Posterior cingulate gyrus (tissue), 11 donors: ENCODE measurements around the gene CPHXL.

Experiments used
- DNase-seq, 10 donors: peaks; one replicate each; pipeline versions ENCODE4 v3.0.0 to v3.0.0-alpha.2; 2020 to 2021; ENCODE audit warnings: mixed read lengths in 3 of 10
- intact Hi-C: fragments of 100-400 bp; cut with DNase I; formaldehyde crosslinking; loops from one replicate; pipeline ENCODE4 v1.15.1; 2023

CPHXL gene

DNA sequence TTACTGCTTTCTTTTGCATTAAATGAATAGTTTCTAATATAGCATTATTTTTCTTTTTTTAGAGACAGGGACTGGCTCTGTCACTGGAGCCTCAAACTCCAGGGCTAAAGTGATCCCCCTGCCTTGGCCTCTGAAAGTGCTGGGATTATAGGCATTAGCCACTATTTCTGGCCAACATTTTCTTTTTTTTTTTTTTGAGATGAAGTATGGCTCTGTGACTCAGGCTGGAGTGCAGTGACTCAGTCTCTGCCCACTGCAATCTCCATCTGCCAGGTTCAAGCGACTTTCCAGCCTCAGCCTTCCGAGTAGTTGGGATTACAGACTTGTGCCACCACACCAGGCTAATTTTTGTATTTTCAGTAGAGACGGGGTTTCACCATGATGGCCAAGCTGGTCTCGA, 23.0 kb downstream of the CPHXL start:
- intact Hi-C loops = no loop called here
- DNase-seq = no peak

GRCh38 chr16:75702242-75702641, 24.0 kb downstream of the CPHXL start:
- DNase-seq = no peak
- intact Hi-C loops = no loop called here

- intact Hi-C loops = no loop called here
- DNase-seq = no peak
Measured at GRCh38 chr16:75701361-75701760, 24.9 kb downstream of the CPHXL start, which contains the start of gene DUXB. TSS of gene DUXB (minus strand) at chr16:75701461. CDS start at chr16:75701418, 43 bp downstream.

DNA sequence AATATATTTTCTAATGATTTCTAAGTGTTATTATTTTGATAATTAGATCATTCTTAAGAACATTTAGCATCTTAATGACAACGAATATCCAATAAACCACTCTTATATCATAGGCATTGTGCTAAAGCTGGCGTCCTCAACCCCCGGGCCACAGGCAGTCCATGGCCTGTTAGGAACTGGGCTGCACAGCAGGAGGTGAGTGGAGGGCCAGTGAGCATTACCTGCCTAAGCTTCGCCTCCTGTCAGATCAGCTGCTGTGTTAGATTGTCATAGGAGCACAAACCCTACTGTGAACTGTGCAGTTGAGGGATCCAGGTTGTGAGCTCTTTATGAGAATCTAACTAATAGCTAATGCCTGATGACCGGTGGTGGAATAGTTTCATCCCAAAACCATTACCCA, 28.7 kb downstream of the CPHXL start:
- intact Hi-C loops = no loop called here
- no peak for DNase-seq

DNA sequence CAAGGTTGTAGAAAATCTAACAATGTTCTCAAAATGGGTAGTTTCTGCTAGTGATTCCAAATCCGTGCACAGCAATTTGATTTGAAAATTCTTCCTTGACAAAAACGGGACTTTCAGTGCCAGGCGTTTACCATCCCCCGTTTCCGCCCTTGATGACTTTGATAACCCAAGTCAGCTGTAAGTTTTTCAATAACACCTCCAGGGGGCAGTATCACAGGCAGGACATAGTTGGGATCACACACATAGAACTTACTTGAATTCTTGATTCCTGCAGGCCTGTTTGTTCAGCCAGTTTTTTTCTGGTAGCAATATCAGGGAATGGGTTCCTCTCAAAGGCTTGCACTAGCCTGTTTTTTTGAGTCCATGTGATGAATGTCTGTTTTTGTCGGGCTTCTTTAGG, 30.6 kb downstream of the CPHXL start:
- DNase-seq = no peak
- intact Hi-C loops = no loop called here

- DNase-seq = no peak
- intact Hi-C loops = no loop called here
Measured at GRCh38 chr16:75687361-75687760, 38.9 kb downstream of the CPHXL start.

DNA sequence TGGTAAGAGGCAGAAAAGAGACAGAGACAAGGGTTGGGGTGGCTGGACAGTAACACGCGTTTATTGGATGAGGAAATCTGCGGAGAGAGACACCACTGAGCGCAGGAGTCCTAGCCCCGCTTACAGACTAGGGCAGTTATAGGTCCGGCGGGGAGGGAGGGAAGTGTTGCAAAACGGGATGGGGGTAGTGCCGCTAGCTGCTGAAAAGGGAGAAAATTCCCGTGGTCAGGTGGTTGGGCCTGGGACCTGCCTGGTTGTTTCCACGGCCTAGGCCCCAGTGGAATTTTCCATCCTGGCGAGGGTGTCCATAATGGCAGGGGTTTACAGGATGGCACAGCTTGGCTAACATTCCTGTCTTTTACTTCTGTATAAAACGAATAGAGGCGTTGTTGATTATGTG, 44.0 kb downstream of the CPHXL start:
- intact Hi-C loops = no loop called here
- DNase-seq = no peak

DNA sequence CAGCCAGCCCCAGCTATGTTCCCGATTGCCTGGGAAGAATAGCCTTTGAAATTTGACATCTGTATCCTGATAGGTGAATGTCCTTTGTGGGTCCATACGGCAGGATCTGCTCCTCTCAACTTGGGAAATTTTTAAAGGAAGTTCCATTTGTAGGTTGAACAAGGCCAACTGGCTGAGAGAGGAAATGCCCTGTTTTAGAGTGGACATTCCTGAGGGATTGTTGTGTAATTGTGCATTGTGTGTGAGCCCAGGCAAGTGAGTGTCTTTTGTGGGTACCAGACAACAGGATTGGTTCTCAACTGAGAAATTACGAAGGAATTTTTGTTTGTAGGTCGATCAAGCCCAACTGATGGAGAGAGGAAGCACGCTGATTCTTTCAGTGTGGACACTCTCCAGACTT, 46.9 kb downstream of the CPHXL start:
- intact Hi-C loops = no loop called here

GRCh38 chr16:75676909-75677308, 49.4 kb downstream of the CPHXL start, which contains the start of gene CPHXL2:
TSS of gene CPHXL2 (minus strand) at chr16:75677009. CDS start at chr16:75676999, 10 bp downstream.
- intact Hi-C loops = no loop called here
- DNase-seq = no peak

More for the DNA sequence above, 46.9 kb downstream of the CPHXL start:
- no peak for DNase-seq

DNA sequence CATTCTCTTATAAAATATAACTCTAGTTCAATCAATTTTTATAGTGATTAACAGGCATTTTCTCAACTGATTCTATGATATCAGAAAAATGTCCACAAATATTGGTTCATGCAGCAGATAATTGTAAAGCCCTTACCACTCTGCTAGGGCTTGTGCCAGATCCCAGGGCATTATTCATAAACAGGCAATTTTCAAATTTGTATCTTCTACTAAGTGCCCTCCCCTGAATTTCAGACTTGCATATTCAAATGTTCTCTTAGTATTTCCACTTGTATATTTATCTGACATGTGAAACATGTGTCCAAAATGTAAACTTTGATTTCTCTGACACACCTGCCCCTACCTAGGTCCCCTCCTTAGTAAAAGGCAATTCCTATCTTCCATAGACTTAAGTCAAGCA, 58.8 kb downstream of the CPHXL start:
- intact Hi-C loops = no loop called here
- no peak for DNase-seq
